ENCODE results near the gene ACY1.

The ACY1 gene

GRCh38 chr3:51982838-51983577 is at the start of gene ACY1:
Gene ACY1, plus strand, starts transcription at chr3:51983535. Its CDS starts 530 bp downstream, at chr3:51984065.
- H2AFZ ChIP-seq (ENCODE audit: low read depth, low read length), result peak within 1 kb of the TSS; percentile 54
- peaks cover 10% of the 10 kb centered on the region for H3K4me1 ChIP-seq (ENCODE audit: insufficient read depth, low read length)

GRCh38 chr3:51934139-51934850 is 49.0 kb upstream of the ACY1 start:
- H2AFZ ChIP-seq (ENCODE audit: low read depth, low read length), result no peak overlapping the region
- H3K4me1 ChIP-seq (ENCODE audit: insufficient read depth, low read length), result no peaks in the 10 kb centered on the region
- no peaks in the 10 kb centered on the region for H3K27me3 ChIP-seq (ENCODE audit: insufficient read depth, low read length)
- H3K9me3 ChIP-seq (ENCODE audit: low read length), result no peaks in the 10 kb centered on the region
- peaks cover 51% of the 10 kb centered on the region for H3K36me3 ChIP-seq (ENCODE audit: insufficient read depth, low read length)
- H3K4me3 ChIP-seq (ENCODE audit: low read length), result no peak overlapping the region

More at GRCh38 chr3:51982838-51983577, at the start of gene ACY1:
- Histone ChIP-seq H3K27me3 (ENCODE audit: insufficient read depth, low read length) (no peaks in the 10 kb centered on the region), H3K9me3 (ENCODE audit: low read length) (no peaks in the 10 kb centered on the region), H3K36me3 (ENCODE audit: insufficient read depth, low read length) (peaks cover 5% of the 10 kb centered on the region), H3K4me3 (ENCODE audit: low read length) (peak within 1 kb of the TSS; percentile 40)

DNA sequence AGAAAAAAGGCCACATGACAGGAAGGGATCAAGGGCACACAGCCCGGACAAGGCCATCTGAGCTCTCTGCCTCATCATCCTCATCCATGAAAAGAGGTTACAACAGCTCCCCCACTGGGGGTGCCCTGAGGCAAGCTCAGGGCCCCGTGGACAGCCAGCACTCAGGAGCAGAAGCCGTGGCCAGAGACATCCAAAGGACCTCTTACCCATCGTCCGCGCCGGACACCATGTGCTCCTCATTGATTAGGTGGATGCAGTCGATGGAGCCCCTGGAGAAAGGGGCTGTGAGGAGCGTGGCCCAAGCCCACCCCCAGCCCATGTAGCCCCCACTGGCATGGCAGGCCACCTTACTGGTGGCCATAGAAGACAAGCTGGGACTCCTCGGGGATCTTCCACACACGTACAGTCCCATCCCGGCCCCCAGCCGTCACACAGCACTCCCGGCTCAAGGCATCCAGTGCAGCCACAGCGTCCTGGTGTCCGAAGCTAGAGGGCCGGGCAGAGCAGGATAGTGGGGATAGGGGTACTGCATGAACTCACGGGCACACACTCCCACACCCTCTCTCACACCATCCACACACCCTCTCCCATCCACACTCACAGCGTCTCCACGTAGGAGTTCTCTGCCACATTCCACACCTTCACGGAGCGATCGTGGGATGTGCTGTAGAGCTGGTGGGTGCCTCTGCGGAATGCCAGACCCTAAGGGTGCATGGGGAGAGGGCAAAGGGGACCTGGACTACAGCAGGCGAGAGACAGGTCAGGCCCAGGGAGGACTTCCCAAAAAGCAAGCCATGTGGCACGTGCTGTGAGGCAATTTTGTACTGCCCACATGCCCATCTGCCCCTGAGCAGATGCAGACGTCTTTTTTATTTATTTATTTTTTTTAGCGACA is 48.1 kb upstream of the ACY1 start:
- Histone ChIP-seq H3K36me3 (ENCODE audit: insufficient read depth, low read length) (peaks cover 51% of the 10 kb centered on the region), H2AFZ (ENCODE audit: low read depth, low read length) (no peak overlapping the region), H3K4me3 (ENCODE audit: low read length) (no peak overlapping the region), H3K9me3 (ENCODE audit: low read length) (no peaks in the 10 kb centered on the region), H3K27me3 (ENCODE audit: insufficient read depth, low read length) (no peaks in the 10 kb centered on the region), H3K4me1 (ENCODE audit: insufficient read depth, low read length) (peaks cover under 1% of the 10 kb centered on the region)

DNA sequence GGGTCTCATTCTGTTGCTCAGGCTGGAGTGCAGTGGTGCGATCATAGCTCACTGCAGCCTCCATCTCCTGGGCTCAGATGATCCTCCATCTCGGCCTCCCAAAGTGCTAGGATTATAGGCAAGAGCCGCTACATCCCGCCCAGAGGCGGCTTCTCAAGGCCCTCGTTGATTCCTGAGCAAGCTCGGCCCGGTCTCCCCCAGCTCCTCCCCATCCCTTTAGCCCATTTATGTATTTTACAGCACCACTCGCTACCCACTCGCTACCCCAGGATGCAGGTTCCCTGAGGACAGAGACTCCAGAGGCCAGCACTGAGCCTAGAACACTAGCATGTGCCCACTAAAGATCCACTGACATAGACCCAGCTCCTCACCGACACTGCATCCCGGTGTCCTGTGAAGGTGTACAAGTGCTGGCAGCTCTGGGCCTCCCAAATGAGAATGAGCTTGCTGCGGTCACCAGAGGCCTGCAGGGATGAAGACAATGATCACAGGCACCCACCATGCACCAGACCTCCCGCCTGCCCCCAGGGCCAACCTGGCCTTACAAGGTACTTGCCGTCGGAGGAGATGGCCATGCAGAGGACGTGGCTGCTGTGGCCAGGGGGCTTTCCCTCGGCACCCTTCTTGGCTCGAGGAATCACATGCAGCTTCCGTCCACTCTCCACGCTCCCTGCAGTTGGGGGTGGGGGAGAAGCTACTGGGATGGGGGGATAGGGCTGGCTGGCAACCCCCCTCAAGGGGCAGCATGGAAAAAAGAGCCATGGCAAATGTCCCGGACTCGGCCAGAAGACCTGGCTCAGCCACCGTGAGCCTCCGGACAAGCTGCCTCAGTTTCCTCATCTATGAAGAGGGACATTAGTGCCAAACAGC is 47.2 kb upstream of the ACY1 start:
- no peaks in the 10 kb centered on the region for H3K9me3 ChIP-seq (ENCODE audit: low read length)
- H3K36me3 ChIP-seq (ENCODE audit: insufficient read depth, low read length), result peaks cover 51% of the 10 kb centered on the region
- H2AFZ ChIP-seq (ENCODE audit: low read depth, low read length), result no peak overlapping the region
- peaks cover 9% of the 10 kb centered on the region for H3K4me1 ChIP-seq (ENCODE audit: insufficient read depth, low read length)
- no peaks in the 10 kb centered on the region for H3K27me3 ChIP-seq (ENCODE audit: insufficient read depth, low read length)
- H3K4me3 ChIP-seq (ENCODE audit: low read length), result no peak overlapping the region

GRCh38 chr3:51937014-51937413 is 46.3 kb upstream of the ACY1 start:
- H2AFZ ChIP-seq (ENCODE audit: low read depth, low read length), result no peak overlapping the region
- no peak overlapping the region for H3K4me3 ChIP-seq (ENCODE audit: low read length)
- peaks cover 51% of the 10 kb centered on the region for H3K36me3 ChIP-seq (ENCODE audit: insufficient read depth, low read length)

DNA sequence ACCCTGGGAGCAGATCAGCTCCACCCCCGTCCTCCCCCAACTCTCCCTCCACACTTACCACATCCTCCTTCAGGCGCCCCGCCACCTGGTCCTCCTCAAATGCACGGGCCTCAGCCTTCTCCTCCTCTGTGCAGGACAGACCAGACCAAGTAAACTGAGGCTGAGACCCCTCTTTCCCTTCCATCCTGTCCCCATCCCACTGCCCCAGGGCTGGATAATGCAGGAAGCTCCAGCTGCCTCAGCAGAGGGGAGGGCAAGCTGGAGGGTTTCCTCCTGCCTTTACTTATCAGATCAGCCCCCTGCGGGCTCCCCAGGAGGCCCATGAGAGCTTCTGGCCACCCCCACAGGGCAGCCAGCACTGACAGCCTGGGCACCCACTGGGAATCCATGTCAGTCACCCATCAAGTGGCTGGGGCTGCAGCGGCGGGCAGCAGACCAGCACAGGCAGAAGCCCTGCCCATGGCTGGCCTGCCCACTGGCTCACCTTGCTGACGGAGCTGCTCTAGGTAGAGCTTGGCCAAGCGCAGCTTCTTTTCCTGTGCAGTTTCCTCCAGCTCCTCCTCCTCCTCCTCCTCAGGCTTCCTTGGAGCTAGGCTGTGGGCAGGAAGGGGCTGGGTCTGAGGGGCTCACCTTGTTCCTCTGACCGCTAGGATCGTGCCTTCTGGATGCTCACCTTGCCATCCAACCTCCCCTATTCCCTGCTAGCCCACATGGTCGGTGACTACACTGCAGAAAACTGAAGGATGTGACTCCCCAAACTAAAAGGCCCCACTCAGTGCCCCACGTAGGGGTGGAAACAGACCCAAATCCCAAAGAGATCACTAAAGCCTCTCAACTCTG is 45.5 kb upstream of the ACY1 start:
- Histone ChIP-seq H3K9me3 (ENCODE audit: low read length) (no peaks in the 10 kb centered on the region), H3K36me3 (ENCODE audit: insufficient read depth, low read length) (peaks cover 46% of the 10 kb centered on the region), H3K4me1 (ENCODE audit: insufficient read depth, low read length) (peaks cover 16% of the 10 kb centered on the region), H3K27me3 (ENCODE audit: insufficient read depth, low read length) (no peaks in the 10 kb centered on the region), H2AFZ (ENCODE audit: low read depth, low read length) (no peak overlapping the region), H3K4me3 (ENCODE audit: low read length) (no peak overlapping the region)

More at GRCh38 chr3:51937014-51937413, 46.3 kb upstream of the ACY1 start:
- H3K27me3 ChIP-seq (ENCODE audit: insufficient read depth, low read length), result no peaks in the 10 kb centered on the region
- peaks cover 10% of the 10 kb centered on the region for H3K4me1 ChIP-seq (ENCODE audit: insufficient read depth, low read length)
- H3K9me3 ChIP-seq (ENCODE audit: low read length), result no peaks in the 10 kb centered on the region

DNA sequence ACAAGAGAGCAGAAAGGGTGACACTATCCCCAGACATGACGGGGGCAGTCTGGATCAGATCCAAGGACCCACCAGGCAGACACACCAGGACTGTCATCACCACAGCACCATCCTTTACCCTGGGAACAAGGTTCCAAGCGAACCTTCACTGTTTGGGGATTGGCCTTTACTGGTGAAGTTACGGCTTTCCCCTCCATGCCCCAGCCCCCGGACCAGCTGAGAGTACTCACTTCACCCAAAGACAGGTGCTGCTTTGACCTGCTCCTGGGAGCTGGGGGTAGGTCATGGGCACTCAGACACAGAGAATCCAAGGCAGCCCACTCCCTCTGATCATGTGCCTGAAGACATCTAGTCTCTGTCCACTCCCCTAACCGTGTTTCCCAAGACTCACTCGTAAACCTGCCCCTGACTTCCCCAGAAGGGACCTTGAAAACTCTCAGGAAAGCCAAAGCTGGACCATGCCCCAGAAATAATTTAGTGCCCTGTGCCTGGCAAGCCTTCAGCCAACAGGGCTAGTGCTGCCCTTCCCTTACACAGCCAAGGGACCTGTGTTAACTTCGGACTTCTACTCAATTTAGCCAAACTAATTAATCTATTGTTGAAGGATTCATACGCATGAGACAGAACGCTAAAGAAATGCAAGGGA is 44.4 kb upstream of the ACY1 start:
- H3K9me3 ChIP-seq (ENCODE audit: low read length), result no peaks in the 10 kb centered on the region
- no peak overlapping the region for H3K4me3 ChIP-seq (ENCODE audit: low read length)
- H2AFZ ChIP-seq (ENCODE audit: low read depth, low read length), result no peak overlapping the region
- H3K36me3 ChIP-seq (ENCODE audit: insufficient read depth, low read length), result peaks cover 40% of the 10 kb centered on the region
- H3K4me1 ChIP-seq (ENCODE audit: insufficient read depth, low read length), result peaks cover 16% of the 10 kb centered on the region
- H3K27me3 ChIP-seq (ENCODE audit: insufficient read depth, low read length), result no peaks in the 10 kb centered on the region

DNA sequence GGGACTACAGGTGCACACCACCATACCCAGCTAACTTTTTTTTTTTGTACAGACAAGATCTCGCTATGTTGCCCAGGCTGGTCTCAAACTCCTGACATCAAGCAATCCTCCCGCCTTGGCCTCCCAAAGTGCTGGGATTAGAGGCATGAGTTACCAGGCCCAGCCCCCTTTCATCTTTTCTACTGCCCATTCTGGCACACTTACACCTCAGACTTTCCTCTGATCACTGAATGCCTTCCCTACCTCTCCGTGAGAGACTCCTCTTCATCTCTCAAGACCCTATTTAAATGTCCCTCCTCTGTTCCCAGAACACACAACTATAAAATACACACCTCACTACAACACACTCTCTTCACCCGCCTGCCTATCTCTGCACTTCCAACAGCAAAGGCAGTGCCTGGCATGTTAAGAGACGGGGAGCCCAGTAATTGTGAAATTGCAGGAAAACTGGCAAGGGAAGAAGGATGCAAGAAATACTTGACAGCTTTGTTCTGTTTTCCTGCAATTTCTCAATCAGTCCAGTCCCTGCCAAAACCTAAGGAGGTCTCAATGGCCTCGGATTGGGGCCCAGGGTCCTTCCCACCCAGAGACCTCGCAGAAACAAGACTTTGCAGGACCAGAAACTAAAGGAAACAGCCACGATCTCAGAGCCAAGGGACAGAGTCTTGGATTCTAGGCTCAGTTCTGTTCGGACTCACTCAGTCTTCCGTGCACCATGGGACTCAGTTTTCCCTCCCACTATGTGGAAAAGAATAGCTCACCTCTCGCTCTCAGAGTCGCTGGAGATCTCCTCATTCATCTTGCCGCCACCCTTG is 42.5 kb upstream of the ACY1 start:
- H3K9me3 ChIP-seq (ENCODE audit: low read length), result no peaks in the 10 kb centered on the region
- no peaks in the 10 kb centered on the region for H3K27me3 ChIP-seq (ENCODE audit: insufficient read depth, low read length)
- H2AFZ ChIP-seq (ENCODE audit: low read depth, low read length), result no peak overlapping the region
- H3K36me3 ChIP-seq (ENCODE audit: insufficient read depth, low read length), result peaks cover 25% of the 10 kb centered on the region
- peaks cover 16% of the 10 kb centered on the region for H3K4me1 ChIP-seq (ENCODE audit: insufficient read depth, low read length)
- peak overlapping the region; percentile 80 for H3K4me3 ChIP-seq (ENCODE audit: low read length)

GRCh38 chr3:51941463-51941797 is 41.9 kb upstream of the ACY1 start:
- Histone ChIP-seq H3K4me1 (ENCODE audit: insufficient read depth, low read length) (peaks cover 16% of the 10 kb centered on the region), H3K36me3 (ENCODE audit: insufficient read depth, low read length) (peaks cover 20% of the 10 kb centered on the region), H2AFZ (ENCODE audit: low read depth, low read length) (no peak overlapping the region), H3K9me3 (ENCODE audit: low read length) (no peaks in the 10 kb centered on the region), H3K4me3 (ENCODE audit: low read length) (peak overlapping the region; percentile 80), H3K27me3 (ENCODE audit: insufficient read depth, low read length) (no peaks in the 10 kb centered on the region)

DNA sequence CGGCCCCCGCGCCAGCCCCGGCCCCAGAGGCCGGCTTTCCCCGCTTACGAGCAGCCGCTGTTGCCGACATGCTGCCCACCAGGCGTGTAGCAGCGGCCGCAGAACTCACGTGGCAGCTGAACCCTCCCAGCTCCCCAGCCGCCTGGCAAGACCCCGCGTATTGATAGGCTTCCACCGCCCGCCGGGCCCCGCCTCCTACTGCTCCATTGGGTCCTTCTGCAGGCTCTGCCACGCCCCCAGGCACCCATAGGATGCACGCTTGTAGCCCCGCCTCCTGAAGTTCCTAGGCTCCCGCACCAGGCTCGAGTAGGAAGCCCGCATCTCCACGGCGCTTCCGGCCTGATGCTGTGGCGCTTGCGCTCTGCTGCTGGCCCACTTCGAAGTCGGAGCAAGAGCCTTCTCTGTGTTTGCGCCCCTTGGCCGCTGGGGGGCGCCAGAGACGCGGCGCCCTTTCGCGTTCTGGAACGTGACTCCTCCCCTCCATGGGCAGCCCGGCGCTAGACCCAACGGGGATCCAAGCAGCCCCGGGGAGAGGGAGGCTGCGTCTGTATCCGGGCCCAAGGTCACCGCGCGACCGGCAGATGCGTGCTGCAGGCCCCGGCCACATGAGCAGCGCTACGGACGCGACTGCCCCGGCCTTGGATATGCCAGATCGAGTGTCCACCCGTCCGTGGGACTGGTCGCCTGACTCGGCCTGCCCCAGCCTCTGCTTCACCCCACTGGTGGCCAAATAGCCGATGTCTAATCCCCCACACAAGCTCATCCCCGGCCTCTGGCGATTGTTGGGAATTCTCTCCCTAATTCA is 41.3 kb upstream of the ACY1 start, which contains the start of the genes PARP3 and RRP9:
Gene PARP3, plus strand, starts transcription at position 566 of the 805 bp plus-strand sequence. CDS start 993 bp downstream, outside the sequence.
Gene RRP9, minus strand, starts transcription at position 107 of the 805 bp plus-strand sequence. Its CDS starts 37 bp downstream, at position 70.
- peaks cover 16% of the 10 kb centered on the region for H3K4me1 ChIP-seq (ENCODE audit: insufficient read depth, low read length)
- peaks cover 14% of the 10 kb centered on the region for H3K36me3 ChIP-seq (ENCODE audit: insufficient read depth, low read length)
- peak within 1 kb of the TSS; percentile 80 for H3K4me3 ChIP-seq (ENCODE audit: low read length)
- no peaks in the 10 kb centered on the region for H3K27me3 ChIP-seq (ENCODE audit: insufficient read depth, low read length)
- peak within 1 kb of the TSS; percentile 55 for H2AFZ ChIP-seq (ENCODE audit: low read depth, low read length)
- H3K9me3 ChIP-seq (ENCODE audit: low read length), result no peaks in the 10 kb centered on the region
